GM12801 (cell line): ENCODE measurements around the gene TNFRSF21.

Experiments used
- CTCF ChIP-seq: IDR thresholded peaks from one replicate; pipeline ENCODE4 v1.5.1; 2011; ENCODE audit warnings: control low read depth; ENCODE audit not compliant: insufficient read length; ENCODE audit errors: extremely low read depth

Gene TNFRSF21

DNA sequence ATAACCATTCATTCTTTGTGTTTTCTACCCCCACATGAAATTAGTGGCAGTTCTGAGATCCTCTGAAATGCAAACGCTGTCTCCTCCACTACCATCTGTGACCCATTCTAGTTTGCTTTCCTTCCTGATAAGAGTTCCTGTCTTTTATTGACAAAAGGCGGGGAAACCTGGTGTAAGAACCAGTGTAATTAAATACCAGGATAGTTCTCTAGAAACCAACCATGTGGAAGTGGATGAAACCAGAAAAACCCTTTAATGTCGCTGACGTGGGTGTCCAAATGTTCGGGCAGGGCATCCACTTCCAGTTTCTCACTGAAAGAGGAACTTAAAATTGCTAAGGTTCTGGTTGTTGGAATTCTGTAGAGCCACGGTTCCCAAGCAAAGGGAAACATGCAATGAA is 79.1 kb downstream of the TNFRSF21 start:
- no peak for TF ChIP-seq CTCF

DNA sequence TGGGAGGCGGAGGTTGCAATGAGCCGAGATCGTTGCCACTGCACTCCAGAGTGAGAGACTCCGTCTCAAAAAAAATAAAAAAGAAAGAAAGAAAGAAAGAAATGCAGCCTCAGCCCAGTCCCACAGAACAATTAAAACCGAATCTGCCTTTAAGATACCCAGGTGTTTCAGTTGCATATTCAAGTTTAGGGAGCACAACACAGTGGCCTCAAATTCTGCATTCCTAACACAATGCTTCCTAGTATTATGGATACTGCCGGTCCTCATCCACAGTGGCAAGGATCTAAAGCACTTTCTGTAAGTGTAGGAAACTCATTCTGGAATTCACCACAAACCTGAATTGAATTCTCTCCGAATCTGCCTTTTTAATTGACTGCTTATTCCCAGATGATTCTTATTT is 80.5 kb downstream of the TNFRSF21 start:
- TF ChIP-seq CTCF: no peak

DNA sequence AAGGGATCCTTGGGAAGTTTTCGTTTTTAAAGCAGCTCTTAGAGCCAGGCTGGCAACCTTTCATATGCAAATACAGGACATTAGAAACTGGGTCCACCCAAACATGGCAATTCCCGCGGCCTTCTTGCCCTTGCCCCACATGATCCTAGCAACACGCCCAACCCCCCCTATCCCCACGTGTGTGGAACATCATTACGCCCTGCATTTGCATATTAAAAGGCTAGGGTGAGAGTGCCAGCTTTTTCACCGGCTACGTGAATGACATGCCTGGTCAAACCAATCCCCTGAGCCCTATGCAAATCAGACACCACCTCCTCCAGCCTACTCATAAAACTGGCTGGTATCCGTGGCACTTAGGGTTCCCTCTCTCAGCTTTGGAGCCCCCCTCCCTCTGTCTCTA is 88.1 kb downstream of the TNFRSF21 start:
- no peak for TF ChIP-seq CTCF

- no peak for TF ChIP-seq CTCF
These were observed 100.1 kb downstream of the TNFRSF21 start for GRCh38 chr6:47209632-47210031.

DNA sequence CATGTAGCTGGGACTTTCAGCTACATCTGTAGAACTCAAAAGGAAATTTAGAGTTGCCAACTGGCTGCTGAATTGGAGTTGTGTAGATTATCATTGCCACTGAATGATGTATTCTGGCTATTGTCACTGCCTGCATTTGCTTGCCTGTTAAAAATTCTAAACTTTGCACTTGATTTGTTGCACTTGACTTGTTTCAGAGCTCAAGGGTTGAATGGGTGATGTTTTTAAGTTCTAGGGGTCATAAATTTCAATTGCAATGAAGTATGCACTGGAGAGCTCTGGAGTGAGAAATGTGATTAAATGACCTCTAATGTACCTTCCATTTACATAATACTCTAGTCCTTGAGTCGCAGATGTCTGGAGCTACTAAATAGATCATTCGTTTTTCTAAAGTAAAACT is 102.4 kb downstream of the TNFRSF21 start:
- TF ChIP-seq CTCF: no peak

DNA sequence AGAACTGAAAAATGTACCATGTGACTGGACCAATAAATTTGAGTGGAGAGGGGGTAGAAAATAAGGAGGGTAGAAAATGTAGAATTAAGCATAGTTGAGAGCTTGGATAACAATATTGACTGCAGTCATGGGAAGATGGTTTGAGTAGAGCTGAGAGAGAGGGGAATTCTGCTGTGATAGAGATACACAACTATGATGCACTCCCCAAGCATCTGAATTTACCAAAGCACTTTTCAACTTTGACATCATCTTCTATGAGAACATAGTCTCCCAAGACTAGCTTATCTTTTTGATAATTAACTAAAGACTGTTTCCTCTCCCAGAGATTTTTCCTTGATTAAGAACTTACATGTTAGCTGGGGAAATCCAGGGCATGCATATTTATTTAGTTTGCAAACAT is 103.1 kb downstream of the TNFRSF21 start:
- no peak for TF ChIP-seq CTCF

DNA sequence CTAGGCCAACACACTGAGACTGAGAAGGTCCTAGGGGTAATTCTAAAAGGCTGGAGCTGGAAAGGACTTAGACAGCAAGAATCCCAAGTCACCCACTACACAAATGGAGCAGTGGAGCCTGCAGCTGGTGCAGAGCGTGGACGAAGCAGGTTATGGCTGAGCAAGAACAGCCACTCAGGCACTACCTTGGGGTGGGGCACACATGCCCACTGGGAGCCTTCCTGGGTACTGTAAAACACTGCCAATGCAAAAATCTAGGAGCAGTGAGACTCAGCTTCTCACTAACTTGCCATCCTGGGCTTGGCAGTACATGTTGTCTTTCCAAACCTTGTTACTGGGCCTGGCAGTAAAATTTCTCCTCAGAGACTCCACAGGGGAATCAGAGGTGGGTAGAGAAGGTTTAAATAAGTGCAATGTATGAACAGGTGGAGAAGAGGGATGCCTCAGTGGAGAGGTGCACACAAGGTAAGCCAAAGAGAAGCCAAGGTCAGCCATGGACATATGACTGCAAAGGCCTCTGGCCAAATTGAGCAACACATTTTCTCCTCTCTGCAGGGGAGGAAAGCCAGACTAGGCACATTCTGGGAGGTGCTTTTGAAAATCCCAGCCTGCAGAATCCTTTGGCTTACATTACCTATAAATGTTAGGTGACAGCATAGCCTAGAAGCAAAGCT is 105.6 kb downstream of the TNFRSF21 start:
- no peak for TF ChIP-seq CTCF
